ENCODE measurements around the gene SNRNP48.

Gene SNRNP48

GRCh38 chr6:7647504-7647903 lies 57.5 kb downstream of the SNRNP48 start:
- no peak for DNase-seq

GRCh38 chr6:7649037-7649810 lies 59.2 kb downstream of the SNRNP48 start:
- no peak for DNase-seq

- no peak for DNase-seq
Measured at GRCh38 chr6:7650878-7651277, 60.9 kb downstream of the SNRNP48 start.

GRCh38 chr6:7652957-7653356 lies 63.0 kb downstream of the SNRNP48 start:
- DNase-seq, result no peak

- DNase-seq, result no peak
Measured at GRCh38 chr6:7656355-7656754, 66.4 kb downstream of the SNRNP48 start.

- DNase-seq, result no peak
Measured at GRCh38 chr6:7658543-7658942, 68.5 kb downstream of the SNRNP48 start.

- DNase-seq, result no peak
Measured at GRCh38 chr6:7661364-7661763, 71.4 kb downstream of the SNRNP48 start.
